AG10803 (cell line): ENCODE measurements around the gene ADH1A.
A peak's percentile ranks its signal among the peaks of the same experiment; 100 is the strongest.
"Not testable (repeated sequence)": the region's sequence is repeated elsewhere in the genome, so short reads cannot be mapped to it uniquely, and the experiment has no call there.

Experiments used
- DNase-seq: peaks from one replicate; pipeline ENCODE4 v3.0.0; 2010; ENCODE audit warnings: low read depth
- H3K4me3 ChIP-seq: 2 replicates; pipeline ENCODE4 v1.5.1; 2011; ENCODE audit warnings: mild to moderate bottlenecking, low read length, control low read depth
- TF ChIP-seq, protein P1 (sequence below): conservative IDR thresholded peaks from 2 replicates; pipeline ENCODE4 v1.5.1; 2011; ENCODE audit warnings: mild to moderate bottlenecking, low read length, control low read depth, inconsistent platforms

The ADH1A gene

DNA sequence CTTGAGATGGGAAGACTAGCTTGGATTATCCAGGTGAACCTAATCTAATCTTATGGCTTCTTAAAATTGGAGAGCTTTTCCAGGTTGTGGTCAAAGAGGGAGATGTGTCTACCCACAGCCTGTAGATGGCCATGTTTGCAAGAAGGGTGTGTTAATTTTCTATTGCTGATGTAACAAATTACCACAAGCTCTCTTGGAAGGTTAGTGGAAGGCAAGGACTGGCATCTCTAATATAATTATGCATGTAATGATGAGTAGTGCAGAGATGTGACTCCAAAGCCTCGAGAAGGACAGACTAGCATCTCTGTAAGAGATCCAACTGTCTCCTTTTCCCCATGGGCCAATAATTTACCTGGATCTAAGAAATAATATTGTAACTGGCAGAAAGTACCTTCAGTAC, 33.6 kb upstream of the ADH1A start:
- DNase-seq: peak; percentile 76
- TF ChIP-seq, protein P1, sequence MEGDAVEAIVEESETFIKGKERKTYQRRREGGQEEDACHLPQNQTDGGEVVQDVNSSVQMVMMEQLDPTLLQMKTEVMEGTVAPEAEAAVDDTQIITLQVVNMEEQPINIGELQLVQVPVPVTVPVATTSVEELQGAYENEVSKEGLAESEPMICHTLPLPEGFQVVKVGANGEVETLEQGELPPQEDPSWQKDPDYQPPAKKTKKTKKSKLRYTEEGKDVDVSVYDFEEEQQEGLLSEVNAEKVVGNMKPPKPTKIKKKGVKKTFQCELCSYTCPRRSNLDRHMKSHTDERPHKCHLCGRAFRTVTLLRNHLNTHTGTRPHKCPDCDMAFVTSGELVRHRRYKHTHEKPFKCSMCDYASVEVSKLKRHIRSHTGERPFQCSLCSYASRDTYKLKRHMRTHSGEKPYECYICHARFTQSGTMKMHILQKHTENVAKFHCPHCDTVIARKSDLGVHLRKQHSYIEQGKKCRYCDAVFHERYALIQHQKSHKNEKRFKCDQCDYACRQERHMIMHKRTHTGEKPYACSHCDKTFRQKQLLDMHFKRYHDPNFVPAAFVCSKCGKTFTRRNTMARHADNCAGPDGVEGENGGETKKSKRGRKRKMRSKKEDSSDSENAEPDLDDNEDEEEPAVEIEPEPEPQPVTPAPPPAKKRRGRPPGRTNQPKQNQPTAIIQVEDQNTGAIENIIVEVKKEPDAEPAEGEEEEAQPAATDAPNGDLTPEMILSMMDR: no peak; the same call in 1 of the 2 replicates
- H3K4me3 ChIP-seq: no peak overlapping the region

DNA sequence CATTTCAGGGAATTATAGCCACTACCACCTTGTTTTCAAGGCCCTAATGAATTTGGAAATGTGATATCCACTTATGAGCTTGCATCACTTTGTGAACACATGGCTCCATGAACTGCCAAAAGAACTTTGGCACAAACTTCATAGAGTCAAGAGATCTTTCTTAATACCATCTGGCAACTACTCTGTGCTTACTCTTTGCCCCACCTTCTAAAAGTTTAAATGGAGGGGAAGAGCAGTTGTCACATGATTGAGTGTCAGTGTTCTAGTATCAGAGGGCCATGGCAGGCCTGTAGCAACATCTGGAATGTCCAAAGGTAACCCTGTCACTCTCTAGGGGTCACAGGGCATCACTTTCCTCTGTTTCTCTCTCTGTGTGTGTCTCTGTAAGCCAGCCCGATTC, 33.0 kb upstream of the ADH1A start:
- DNase-seq: peak; percentile 96
- TF ChIP-seq, protein P1: no peak
- H3K4me3 ChIP-seq: no peak overlapping the region

DNA sequence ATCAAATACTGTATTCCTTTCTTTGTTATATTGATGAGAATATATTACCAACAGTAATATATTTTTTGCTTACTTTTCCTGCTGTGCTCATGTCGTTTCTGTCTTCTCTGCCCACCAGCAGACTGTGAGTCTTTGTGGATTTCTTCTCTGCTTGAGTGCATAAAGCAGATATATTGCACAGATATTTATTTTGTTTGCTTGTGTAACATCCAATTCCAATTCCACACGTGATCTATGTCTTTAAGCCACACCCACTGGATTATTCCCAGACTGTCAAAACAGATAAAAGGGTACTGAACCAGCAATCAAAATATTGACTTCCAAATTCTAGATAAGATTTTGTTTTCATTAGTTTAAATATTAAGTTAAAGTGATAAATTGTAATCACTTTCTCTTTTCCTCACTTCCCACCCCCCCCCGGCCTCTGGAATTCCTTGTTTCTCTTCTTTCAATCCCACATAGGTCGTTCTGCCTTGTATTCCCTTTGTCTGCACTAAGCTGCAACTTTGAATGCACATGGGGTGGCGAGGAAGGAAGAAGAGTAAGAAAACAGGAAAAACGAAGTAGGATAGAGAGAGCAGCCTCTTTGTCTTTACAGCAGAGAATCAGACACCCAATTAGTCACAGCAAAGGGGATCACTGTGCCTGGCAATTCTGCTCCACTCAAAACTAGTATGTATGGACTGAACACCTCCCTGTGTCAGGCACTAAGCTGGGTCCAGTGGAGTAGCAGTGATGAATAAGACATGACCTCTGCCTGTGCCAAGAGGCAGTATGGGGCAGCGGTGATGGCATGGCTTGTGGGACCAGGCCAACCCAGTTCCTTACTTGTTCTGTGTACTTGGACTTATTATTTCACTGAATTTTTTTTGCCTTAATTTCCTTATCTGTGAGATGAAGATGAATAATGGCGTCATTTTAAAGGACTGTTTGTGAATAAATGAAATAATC, 30.7 kb upstream of the ADH1A start, which contains the start of gene ADH1B:
TSS of gene ADH1B (minus strand) at position 161 of the 951 bp plus-strand sequence. CDS start at position 91, 70 bp downstream.
- no peak for DNase-seq
- TF ChIP-seq, protein P1: no peak
- H3K4me3 ChIP-seq: peak within 1 kb of the TSS; percentile 10; the same call in 1 of the 2 replicates

GRCh38 chr4:99317811-99318210, 27.0 kb upstream of the ADH1A start:
- H3K4me3 ChIP-seq: not testable (repeated sequence)

DNA sequence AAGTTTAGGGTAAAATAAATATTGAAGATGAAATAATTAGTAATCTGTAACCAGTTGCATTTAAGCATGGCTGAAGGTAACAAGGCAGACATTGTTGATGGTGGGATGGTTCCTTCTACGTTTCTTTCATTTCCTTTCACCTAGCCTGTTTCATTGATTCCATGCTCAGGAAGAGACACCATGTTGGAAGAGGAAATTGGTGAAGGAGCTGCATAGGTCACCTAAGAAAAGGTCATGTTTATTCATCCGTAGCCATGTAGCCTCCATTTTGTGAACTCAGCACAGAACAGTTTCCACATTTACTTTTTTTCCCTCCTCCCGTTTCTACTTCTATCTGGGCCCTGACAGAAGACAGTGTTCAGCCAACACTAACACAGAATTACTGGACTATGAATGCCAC, 26.6 kb upstream of the ADH1A start:
- TF ChIP-seq, protein P1: no peak
- no peak overlapping the region for H3K4me3 ChIP-seq
- DNase-seq: no peak

More at GRCh38 chr4:99317811-99318210, 27.0 kb upstream of the ADH1A start:
- not testable (repeated sequence) for DNase-seq

DNA sequence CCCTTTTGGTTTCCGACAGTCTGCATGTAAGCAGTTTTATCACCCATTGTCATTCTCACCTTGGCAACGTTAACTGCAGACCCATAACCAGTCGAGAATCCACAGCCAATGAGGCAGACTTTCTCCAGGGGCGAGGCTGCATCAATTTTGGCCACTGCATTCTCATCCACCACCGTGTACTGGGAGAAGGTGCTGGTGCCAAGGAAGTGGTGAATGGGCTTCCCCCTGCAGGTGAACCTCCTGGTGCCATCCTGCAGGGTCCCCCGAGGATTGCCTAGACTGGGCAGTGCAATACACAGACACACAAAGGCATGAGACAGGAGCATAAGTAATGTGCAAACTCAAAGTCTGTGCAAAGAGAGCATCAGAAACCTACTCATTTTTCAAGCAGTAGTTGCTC, 25.1 kb upstream of the ADH1A start:
- no peak for DNase-seq
- TF ChIP-seq, protein P1: no peak
- no peak overlapping the region for H3K4me3 ChIP-seq

- DNase-seq: no peak
- H3K4me3 ChIP-seq: no peak overlapping the region
- TF ChIP-seq, protein P1: no peak
Observed at GRCh38 chr4:99314211-99314610, 23.4 kb upstream of the ADH1A start.
